ENCODE data around the gene NTF3.
A peak's percentile ranks its signal among the peaks of the same experiment; 100 is the strongest.

Gene NTF3

GRCh38 chr12:5480938-5481303 lies 49.0 kb downstream of the NTF3 start:
- DNase-seq (ENCODE audit: insufficient read length, low spot score) (no peak), FAIRE-seq (no peak)
- TF ChIP-seq POLR2AphosphoS5 (IDR thresholded peaks at IDR 0.05; ENCODE audit: low read depth, low read length) (no peak), SPI1 (IDR thresholded peaks at IDR 0.05; ENCODE audit: low read depth, low read length) (no peak), TAF1 (IDR thresholded peaks at IDR 0.05; ENCODE audit: low read depth, low read length) (no peak), POU2F2 (IDR thresholded peaks at IDR 0.05; ENCODE audit: low read depth, low read length) (no peak), PAX5 (IDR thresholded peaks at IDR 0.05; ENCODE audit: insufficient read depth, low read length, severe bottlenecking) (no peak), POLR2A (IDR thresholded peaks at IDR 0.05; ENCODE audit: low read depth, low read length) (no peak)

GRCh38 chr12:5481645-5482044 lies 49.7 kb downstream of the NTF3 start:
- FAIRE-seq = peak; percentile 60

DNA sequence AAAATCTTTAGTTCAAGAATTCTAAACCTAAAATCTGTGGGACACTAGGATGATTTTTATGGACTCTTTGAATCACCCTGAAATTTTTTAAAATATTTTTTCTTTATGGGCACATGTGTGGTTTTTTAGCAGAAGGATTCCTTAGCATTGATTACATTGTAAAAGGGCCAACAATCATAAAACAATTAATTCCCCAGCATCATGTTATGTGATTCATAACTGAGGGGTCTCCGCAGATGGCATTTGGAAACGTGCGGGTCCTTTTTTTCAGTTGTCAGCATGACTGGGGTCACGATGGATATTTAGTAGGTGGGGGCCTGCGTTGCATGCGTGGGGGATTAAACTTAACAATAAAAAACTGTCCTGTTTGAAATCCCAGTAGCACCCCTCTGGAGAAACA lies 52.5 kb downstream of the NTF3 start:
- TF ChIP-seq POLR2A (IDR thresholded peaks at IDR 0.05; ENCODE audit: low read depth, low read length) = no peak
- TF ChIP-seq TAF1 (IDR thresholded peaks at IDR 0.05; ENCODE audit: low read depth, low read length) = no peak
- no peak for TF ChIP-seq POU2F2 (IDR thresholded peaks at IDR 0.05; ENCODE audit: low read depth, low read length)
- no peak for TF ChIP-seq PAX5 (IDR thresholded peaks at IDR 0.05; ENCODE audit: insufficient read depth, low read length, severe bottlenecking)
- TF ChIP-seq SPI1 (IDR thresholded peaks at IDR 0.05; ENCODE audit: low read depth, low read length) = no peak
- TF ChIP-seq POLR2AphosphoS5 (IDR thresholded peaks at IDR 0.05; ENCODE audit: low read depth, low read length) = no peak
- FAIRE-seq (no peak), DNase-seq (ENCODE audit: insufficient read length, low spot score) (no peak)

More at GRCh38 chr12:5481645-5482044, 49.7 kb downstream of the NTF3 start:
- no peak for TF ChIP-seq POU2F2 (IDR thresholded peaks at IDR 0.05; ENCODE audit: low read depth, low read length)
- TF ChIP-seq POLR2A (IDR thresholded peaks at IDR 0.05; ENCODE audit: low read depth, low read length) = no peak
- no peak for TF ChIP-seq PAX5 (IDR thresholded peaks at IDR 0.05; ENCODE audit: insufficient read depth, low read length, severe bottlenecking)
- no peak for TF ChIP-seq POLR2AphosphoS5 (IDR thresholded peaks at IDR 0.05; ENCODE audit: low read depth, low read length)
- TF ChIP-seq TAF1 (IDR thresholded peaks at IDR 0.05; ENCODE audit: low read depth, low read length) = no peak
- no peak for TF ChIP-seq SPI1 (IDR thresholded peaks at IDR 0.05; ENCODE audit: low read depth, low read length)
- DNase-seq (ENCODE audit: insufficient read length, low spot score) = no peak

GRCh38 chr12:5485454-5485853 lies 53.5 kb downstream of the NTF3 start:
- no peak for FAIRE-seq
- DNase-seq (ENCODE audit: insufficient read length, low spot score) = no peak
- TF ChIP-seq POLR2AphosphoS5 (IDR thresholded peaks at IDR 0.05; ENCODE audit: low read depth, low read length) = no peak
- TF ChIP-seq PAX5 (IDR thresholded peaks at IDR 0.05; ENCODE audit: insufficient read depth, low read length, severe bottlenecking) = no peak
- no peak for TF ChIP-seq TAF1 (IDR thresholded peaks at IDR 0.05; ENCODE audit: low read depth, low read length)
- TF ChIP-seq POU2F2 (IDR thresholded peaks at IDR 0.05; ENCODE audit: low read depth, low read length) = no peak
- TF ChIP-seq POLR2A (IDR thresholded peaks at IDR 0.05; ENCODE audit: low read depth, low read length) = no peak
- no peak for TF ChIP-seq SPI1 (IDR thresholded peaks at IDR 0.05; ENCODE audit: low read depth, low read length)

DNA sequence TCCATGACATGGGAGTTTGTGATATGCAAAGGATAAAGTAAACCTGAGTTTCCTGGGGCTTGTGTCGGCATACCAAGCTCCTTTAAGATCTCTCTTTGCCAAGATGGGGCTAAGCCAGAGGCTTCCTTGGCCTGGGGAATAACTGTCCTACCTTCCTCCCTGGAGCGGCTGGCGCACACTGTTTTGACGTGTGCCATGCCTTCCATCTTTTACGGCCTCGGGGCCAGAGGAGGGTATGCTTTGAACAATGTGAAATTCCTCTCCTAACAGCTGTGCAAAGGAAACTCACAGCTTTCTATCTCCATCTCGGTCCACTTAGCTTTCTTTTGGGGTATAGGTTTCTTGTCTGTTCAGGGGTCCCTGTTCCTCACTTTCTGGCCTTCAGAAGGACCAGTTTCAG lies 55.2 kb downstream of the NTF3 start:
- FAIRE-seq (no peak), DNase-seq (ENCODE audit: insufficient read length, low spot score) (no peak)
- no peak for TF ChIP-seq TAF1 (IDR thresholded peaks at IDR 0.05; ENCODE audit: low read depth, low read length)
- TF ChIP-seq POU2F2 (IDR thresholded peaks at IDR 0.05; ENCODE audit: low read depth, low read length) = no peak
- no peak for TF ChIP-seq POLR2AphosphoS5 (IDR thresholded peaks at IDR 0.05; ENCODE audit: low read depth, low read length)
- no peak for TF ChIP-seq PAX5 (IDR thresholded peaks at IDR 0.05; ENCODE audit: insufficient read depth, low read length, severe bottlenecking)
- TF ChIP-seq POLR2A (IDR thresholded peaks at IDR 0.05; ENCODE audit: low read depth, low read length) = no peak
- TF ChIP-seq SPI1 (IDR thresholded peaks at IDR 0.05; ENCODE audit: low read depth, low read length) = no peak

- no peak for TF ChIP-seq SPI1 (IDR thresholded peaks at IDR 0.05; ENCODE audit: low read depth, low read length)
- no peak for TF ChIP-seq POLR2AphosphoS5 (IDR thresholded peaks at IDR 0.05; ENCODE audit: low read depth, low read length)
- no peak for TF ChIP-seq POLR2A (IDR thresholded peaks at IDR 0.05; ENCODE audit: low read depth, low read length)
- no peak for TF ChIP-seq PAX5 (IDR thresholded peaks at IDR 0.05; ENCODE audit: insufficient read depth, low read length, severe bottlenecking)
- TF ChIP-seq POU2F2 (IDR thresholded peaks at IDR 0.05; ENCODE audit: low read depth, low read length) = no peak
- no peak for TF ChIP-seq TAF1 (IDR thresholded peaks at IDR 0.05; ENCODE audit: low read depth, low read length)
- DNase-seq (ENCODE audit: insufficient read length, low spot score) = no peak
Measured at GRCh38 chr12:5487948-5488625, 56.2 kb downstream of the NTF3 start.

DNA sequence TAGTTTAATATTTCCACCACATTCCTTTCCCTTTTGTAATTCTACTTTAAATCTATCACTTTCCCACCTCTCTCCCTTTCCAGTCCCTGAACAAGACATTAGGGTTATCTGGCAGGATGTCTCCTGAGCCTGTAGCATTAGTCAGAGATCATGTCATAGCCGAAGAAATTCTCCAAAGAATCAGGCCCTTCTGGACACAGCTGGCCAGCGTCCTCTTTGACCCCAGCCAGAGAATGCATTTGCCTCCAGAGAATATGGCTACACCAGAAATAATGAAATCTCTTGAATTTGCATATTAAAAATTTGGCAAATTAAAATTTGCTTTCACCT lies 56.7 kb downstream of the NTF3 start:
- FAIRE-seq (no peak), DNase-seq (ENCODE audit: insufficient read length, low spot score) (no peak)
- no peak for TF ChIP-seq TAF1 (IDR thresholded peaks at IDR 0.05; ENCODE audit: low read depth, low read length)
- TF ChIP-seq POLR2A (IDR thresholded peaks at IDR 0.05; ENCODE audit: low read depth, low read length) = no peak
- no peak for TF ChIP-seq PAX5 (IDR thresholded peaks at IDR 0.05; ENCODE audit: insufficient read depth, low read length, severe bottlenecking)
- no peak for TF ChIP-seq POLR2AphosphoS5 (IDR thresholded peaks at IDR 0.05; ENCODE audit: low read depth, low read length)
- TF ChIP-seq POU2F2 (IDR thresholded peaks at IDR 0.05; ENCODE audit: low read depth, low read length) = no peak
- TF ChIP-seq SPI1 (IDR thresholded peaks at IDR 0.05; ENCODE audit: low read depth, low read length) = no peak

More at GRCh38 chr12:5487948-5488625, 56.2 kb downstream of the NTF3 start:
- no peak for FAIRE-seq

- FAIRE-seq (no peak), DNase-seq (ENCODE audit: insufficient read length, low spot score) (no peak)
- TF ChIP-seq POU2F2 (IDR thresholded peaks at IDR 0.05; ENCODE audit: low read depth, low read length) (no peak), POLR2A (IDR thresholded peaks at IDR 0.05; ENCODE audit: low read depth, low read length) (no peak), SPI1 (IDR thresholded peaks at IDR 0.05; ENCODE audit: low read depth, low read length) (no peak), POLR2AphosphoS5 (IDR thresholded peaks at IDR 0.05; ENCODE audit: low read depth, low read length) (no peak), TAF1 (IDR thresholded peaks at IDR 0.05; ENCODE audit: low read depth, low read length) (no peak), PAX5 (IDR thresholded peaks at IDR 0.05; ENCODE audit: insufficient read depth, low read length, severe bottlenecking) (no peak)
Measured at GRCh38 chr12:5489017-5489416, 57.1 kb downstream of the NTF3 start.

- TF ChIP-seq POLR2AphosphoS5 (IDR thresholded peaks at IDR 0.05; ENCODE audit: low read depth, low read length) (no peak), PAX5 (IDR thresholded peaks at IDR 0.05; ENCODE audit: insufficient read depth, low read length, severe bottlenecking) (no peak), SPI1 (IDR thresholded peaks at IDR 0.05; ENCODE audit: low read depth, low read length) (no peak), POU2F2 (IDR thresholded peaks at IDR 0.05; ENCODE audit: low read depth, low read length) (no peak), TAF1 (IDR thresholded peaks at IDR 0.05; ENCODE audit: low read depth, low read length) (no peak), POLR2A (IDR thresholded peaks at IDR 0.05; ENCODE audit: low read depth, low read length) (no peak)
- DNase-seq (ENCODE audit: insufficient read length, low spot score) (no peak), FAIRE-seq (no peak)
Measured at GRCh38 chr12:5489760-5490406, 58.0 kb downstream of the NTF3 start.
